Skin of body (tissue), 2 donors: ENCODE measurements around the gene METTL13. TPM values are rescaled to one million over a fixed set of nuclear protein-coding genes. Genes with fewer than 3 reads are reported as not detected.
A peak's percentile ranks its signal among the peaks of the same experiment; 100 is the strongest.
"Not testable (repeated sequence)": the region's sequence is repeated elsewhere in the genome, so short reads cannot be mapped to it uniquely, and the experiment has no call there.

Source experiments
- DNase-seq: peaks from one replicate; lab custom pipeline; 2025; lab: John Stamatoyannopoulos, UW
- total RNA-seq: library from RNA; depleted of rRNA; stranded (reverse); fragments of >200 nt; gene quantifications from one replicate; pipeline ENCODE4 v1.2.3, GENCODE V29; 2014

Gene METTL13
- total RNA-seq, 1 donor from 2014 or later = 14.9 TPM

DNA sequence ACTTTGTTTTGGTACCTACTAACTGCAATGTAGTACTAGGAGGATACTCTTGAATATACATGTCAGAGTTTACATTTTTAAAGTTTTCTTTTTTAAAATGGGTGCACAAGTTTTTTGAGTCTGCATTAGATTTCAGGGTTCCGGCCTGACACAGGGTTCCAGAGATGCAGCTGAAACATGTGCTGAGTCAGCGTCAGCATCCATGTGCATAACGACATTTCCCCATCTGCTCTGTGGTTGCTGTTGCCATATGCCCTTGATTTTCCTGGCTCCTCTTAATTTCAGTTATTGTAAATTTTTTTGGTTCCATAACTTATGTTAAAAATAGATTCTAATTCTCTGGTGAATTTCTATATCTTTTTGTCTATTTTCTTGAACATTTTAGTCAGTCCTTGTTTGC, 12.3 kb upstream of the METTL13 start:
- DNase-seq = peak; percentile 74

DNA sequence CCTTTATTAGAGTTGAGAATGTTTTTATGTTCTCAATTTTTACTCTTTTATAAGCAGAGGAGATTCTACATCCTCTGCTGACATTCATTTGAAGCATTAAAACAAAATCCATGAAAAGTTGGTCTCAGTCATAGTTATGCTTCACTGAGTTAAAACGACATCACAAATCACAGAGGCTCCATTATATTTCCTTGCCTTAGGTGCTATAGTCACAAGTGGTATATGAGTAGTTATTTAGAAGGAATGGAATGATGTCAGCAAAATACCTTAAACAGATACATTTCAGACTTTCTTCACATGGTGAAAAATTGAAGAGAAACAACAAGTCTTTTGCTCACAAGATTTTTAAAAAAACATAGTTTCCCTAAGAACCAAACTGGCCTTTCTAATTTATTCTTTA, 11.7 kb upstream of the METTL13 start:
- DNase-seq = no peak

DNA sequence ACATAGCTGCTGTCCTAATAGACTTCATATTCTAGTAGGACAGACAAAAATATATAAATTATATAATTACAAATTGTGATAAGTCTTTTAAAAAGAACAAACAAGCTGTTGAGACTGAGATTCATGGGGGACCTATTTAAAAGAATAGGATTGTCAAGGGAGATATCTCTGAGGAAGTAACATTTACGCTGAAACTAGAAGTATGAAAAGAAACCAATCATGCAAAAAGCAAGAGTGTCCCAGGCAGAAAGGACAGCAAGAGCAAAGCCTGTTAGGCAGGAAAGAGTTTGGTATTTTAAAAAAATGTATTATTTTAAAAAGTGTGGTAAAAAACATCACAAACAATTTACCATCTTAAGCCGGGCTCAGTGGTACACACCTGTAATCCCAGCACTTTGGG, 9.1 kb upstream of the METTL13 start:
- no peak for DNase-seq

DNA sequence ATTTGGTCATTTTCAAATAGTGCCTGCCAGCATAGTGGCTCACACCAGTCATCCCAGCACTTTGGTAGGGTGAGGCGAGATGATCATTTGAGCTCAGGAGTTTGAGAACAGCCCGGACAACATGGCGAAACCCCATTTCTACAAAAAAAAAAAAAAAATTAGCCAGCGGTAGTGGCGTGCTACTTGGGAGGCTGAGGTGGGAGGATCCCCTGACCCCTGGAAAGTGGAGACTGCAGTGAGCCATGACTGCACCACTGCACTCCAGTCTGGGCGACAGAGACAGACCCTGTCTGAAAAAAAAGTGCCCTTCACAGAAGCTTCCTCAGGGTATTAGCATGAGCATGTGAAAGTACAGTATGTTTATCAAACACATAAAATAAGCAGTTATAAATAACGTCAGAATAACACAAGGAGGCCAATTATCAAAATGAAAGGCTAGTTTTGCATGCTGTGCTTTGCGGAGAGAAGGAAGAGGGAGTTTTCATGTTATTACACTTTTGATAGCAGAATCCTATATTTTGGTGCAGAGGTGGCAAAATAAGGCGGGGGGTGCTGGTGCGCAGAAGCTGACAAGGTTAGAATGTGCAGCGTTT, 781 bp upstream of the METTL13 start:
- DNase-seq = no peak

DNA sequence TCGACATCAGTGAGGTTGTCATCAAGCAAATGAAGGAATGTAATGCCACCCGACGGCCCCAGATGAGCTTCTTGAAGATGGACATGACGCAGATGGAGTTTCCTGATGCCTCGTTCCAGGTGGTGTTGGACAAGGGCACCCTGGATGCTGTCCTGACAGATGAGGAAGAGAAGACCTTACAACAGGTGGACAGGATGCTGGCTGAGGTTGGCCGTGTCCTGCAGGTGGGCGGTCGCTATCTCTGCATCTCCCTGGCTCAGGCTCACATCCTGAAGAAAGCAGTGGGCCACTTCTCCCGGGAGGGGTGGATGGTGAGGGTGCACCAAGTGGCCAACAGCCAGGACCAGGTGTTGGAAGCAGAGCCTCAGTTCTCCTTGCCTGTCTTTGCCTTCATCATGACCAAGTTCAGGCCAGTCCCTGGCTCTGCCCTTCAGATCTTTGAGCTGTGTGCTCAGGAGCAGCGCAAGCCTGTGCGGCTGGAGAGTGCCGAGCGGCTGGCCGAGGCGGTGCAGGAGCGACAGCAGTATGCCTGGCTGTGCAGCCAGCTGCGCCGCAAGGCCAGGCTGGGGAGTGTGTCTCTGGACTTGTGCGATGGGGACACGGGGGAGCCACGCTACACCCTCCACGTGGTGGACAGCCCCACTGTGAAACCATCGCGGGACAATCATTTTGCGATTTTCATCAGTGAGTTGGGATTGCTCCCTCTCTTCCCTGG, 2.5 kb downstream of the METTL13 start:
- no peak for DNase-seq

DNA sequence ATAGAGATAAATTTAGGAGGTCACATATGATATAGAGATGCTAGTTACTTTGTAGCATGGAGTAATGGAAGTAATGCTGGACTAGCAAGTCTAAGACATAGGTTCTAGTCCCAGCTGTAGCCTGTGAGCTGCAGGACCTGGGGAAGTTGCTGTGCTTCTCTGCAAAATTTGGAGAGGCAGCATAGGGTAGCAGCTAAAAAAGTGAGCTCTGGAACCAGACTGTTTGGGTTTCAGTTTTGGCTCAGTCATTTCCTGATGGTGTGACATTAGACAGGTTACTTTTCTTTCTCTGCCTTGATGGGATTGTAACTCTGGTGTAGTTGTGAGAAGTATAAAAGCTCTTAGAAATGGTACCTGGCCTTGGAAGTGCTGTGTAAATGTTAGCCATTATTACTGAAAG, 3.3 kb downstream of the METTL13 start:
- no peak for DNase-seq

DNA sequence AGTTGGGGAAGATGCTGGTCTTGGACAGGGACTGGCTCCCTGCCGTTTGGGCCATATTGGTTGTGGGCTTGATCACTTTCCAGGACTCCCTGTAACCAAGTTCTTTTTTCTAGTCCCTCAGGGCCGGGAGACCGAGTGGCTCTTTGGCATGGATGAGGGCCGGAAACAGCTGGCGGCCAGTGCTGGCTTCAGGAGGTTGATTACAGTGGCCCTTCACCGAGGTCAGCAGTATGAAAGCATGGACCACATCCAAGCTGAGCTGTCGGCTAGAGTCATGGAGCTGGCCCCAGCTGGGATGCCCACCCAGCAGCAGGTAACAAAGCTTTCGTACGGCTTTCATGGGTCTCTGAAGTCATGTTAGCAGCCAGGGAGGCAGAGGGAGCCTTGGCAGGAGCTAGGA, 4.3 kb downstream of the METTL13 start:
- no peak for DNase-seq

DNA sequence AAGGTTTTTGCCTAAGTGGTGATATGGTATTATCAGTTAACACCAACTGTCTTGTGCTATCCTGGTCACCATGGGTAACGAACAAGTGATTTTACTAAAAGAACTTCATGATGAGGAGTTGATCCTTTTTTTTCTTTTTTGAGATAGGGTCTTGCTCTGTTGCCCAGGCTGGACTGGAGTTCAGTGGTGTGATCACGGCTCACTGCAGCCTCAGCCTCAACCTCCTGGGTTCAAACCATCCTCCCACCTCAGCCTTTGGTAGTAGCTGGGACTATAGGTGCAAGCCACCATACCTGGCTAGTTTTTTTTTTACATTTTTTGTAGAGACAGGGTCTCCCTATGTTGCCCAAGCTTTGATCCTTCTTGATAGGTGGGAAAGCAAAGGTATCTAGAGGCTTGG, 5.1 kb downstream of the METTL13 start:
- DNase-seq = no peak

DNA sequence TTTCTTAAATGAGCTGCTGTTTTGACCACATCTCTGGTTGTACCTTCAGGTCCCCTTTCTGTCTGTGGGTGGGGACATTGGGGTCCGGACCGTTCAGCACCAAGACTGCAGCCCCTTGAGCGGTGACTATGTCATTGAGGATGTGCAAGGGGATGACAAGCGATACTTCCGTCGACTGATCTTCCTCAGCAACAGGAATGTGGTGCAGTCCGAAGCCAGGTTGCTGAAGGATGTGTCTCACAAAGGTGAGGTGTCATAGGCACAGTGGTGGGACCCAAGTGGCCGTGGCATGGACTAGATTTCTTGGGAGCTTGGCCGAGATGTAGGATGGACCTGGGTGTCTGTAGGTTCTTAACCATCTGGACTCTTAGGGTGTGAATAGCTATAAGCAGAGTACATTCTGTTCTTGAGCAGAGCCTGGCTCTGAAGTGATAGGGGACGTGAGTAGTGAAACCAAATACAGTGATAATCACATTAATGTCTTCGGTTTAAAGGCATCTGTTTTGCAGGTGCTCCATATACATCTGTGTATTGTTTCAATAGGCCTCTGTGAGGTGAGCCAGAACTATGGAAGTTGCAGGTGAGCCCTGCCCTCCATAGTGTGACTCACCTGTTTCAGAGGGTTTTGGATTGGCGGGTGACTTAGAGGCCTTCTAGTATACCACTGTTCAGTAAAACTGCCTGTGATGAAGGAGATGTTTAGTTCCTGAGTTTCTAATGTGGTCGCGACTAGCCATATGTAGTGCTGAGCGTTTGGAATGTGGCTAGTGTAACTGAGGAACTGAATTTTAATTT, 6.4 kb downstream of the METTL13 start:
- DNase-seq = no peak

DNA sequence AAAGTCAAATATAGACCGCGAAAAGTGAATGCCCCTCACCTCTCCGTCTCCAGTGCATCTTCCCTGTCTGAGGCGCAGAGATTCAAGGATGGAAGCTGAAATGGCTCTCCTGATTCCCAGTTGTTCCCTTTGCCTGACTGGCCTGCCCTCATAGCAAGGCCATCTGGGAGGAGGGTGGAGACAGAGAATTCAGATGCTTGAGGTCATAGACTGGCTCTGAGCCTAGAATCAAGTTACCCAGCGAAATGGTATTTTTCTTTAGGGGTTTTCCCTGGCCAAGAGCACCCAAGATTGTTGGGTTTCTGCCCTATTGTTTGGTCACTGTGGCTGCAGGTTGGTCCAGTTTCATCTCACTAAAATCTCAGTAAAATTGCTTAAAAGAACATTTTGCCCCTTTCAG, 7.2 kb downstream of the METTL13 start:
- no peak for DNase-seq

DNA sequence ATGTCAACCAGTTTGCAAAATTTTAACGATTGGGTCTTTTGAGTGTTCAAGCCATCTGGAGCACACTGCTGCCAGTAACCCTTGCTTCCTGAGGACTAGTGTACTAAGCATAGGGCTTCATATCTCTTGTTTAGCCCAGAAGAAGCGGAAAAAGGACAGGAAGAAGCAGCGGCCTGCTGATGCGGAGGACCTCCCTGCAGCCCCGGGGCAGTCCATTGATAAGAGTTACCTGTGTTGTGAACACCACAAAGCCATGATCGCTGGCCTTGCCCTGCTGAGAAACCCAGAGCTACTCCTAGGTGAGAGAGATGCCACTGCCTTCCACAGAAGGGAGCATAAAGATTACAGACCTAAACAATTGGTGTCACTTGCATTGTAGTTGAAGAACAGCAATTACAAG, 8.9 kb downstream of the METTL13 start:
- DNase-seq = no peak

DNA sequence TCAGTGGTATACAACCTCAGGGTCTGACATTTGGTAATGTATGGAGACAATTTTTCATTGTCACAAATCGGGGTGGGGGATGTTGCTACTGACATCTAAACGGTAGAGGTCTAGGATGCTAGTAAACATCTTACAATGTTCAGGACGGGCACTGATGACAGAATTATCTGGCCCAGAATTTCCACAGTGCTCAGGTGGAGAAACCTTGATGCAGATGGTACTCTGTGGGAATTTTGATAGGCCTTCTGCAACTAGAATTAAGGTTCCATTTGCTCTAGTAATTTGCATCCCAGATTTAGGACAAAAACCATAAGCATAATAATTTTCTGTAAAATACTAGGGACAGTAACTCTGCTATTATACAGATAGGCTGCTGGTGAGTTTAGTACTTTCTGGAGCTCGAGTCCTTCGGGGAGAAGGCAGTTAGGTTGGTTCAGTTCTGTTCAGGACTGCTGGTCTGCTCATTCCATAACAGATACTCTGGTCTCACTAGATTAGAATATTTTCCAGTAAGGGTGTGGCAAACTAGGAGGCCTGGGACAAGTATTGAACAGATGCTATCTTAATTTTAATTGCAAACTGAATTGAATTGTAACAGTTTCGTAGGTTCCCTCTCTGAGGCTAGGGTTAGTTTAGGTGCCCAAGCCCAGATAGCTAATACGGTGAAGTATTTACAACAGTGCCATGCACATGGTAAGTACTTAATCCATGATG, 11.4 kb downstream of the METTL13 start:
- no peak for DNase-seq

DNA sequence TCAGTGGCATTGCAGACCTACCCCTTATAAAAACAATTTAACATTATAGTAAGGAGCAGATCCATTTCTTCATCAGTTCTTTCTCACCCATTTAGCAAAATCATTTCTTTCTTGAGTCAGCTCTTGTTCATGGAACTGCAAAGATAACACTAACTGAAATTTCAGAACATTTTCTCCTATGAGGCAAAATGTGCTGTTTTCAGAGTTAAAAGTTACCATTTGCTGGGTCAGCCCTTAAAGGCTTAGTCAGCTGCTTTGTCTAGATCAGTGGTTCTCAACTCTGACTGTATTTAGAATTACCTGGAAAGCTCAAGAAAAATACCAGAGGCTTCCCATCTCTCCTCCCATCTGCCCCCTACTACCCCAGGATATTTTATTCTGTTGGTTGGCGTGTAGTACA, 12.2 kb downstream of the METTL13 start:
- DNase-seq = no peak

DNA sequence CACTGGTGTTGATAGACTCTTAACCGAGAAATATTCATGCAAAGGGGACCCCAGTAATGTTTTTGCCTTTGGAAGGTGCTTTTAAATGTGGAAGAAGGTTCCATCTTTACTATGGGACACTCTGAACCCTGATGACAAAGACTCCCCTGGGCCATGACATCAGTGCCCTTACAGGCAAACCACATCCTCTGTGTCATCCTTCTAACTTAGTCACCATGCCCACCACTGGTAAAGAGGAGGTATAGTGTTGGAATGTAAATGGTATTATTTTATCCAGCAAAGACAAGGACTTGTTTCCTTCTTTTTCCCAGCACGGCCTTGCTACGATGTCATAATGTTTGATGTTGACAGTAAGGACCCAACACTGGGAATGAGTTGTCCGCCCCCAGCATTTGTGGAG, 12.6 kb downstream of the METTL13 start:
- no peak for DNase-seq

DNA sequence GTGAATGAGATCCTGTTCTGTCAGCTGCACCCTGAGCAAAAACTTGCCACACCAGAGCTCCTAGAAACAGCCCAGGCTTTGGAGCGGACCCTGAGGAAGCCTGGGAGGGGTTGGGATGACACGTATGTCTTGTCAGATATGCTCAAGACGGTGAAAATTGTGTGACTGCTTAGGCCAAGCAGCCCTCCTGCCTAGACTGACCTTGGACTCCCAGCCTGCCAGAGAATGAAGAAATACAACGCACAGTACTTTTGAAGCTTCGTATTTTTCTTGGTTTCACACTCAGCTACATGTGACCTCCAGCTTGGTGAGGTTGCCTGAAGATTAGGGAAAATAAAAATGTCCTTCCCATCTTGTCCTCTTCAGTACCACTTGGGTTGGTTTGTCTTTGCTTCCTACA, 15.1 kb downstream of the METTL13 start:
- no peak for DNase-seq

DNA sequence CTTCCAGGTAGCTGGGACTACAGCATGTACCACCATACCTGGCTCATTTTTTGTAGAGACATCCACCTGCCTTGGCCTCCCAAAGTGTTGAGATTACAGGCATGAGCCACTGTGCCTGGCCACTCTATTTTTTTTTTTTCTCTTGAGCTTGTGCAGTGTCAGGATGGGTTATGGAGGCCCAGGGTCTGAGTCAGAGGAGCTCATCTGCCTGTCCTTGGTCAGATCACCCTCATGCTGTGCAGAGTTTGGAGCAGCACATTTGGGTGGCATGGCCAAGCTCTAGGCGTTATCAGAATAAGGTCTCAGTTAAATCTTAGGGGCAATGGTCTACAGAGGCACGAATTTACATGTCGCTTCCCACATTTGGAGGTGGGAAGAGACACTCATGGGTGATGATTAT, 16.9 kb downstream of the METTL13 start:
- DNase-seq = no peak

DNA sequence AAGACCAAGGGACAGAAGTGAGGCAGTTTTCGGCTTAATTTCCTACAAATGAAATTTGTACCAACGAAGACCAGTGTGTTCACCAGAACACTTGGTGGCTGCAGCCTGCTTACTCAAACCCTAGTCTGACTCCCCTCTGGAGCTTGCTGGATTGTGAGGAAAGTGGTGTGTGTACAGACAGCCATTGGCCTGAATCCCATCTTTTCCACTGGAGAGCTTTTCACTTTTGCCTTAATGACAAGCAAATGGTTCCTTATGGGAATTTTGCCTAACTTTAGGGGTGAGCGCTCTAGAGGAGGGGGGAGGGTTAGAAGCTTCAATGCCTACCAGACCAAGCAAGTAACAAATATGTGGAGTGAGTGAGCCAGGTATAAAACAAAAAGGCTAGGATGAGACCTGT, 17.3 kb downstream of the METTL13 start:
- DNase-seq = peak; percentile 6

DNA sequence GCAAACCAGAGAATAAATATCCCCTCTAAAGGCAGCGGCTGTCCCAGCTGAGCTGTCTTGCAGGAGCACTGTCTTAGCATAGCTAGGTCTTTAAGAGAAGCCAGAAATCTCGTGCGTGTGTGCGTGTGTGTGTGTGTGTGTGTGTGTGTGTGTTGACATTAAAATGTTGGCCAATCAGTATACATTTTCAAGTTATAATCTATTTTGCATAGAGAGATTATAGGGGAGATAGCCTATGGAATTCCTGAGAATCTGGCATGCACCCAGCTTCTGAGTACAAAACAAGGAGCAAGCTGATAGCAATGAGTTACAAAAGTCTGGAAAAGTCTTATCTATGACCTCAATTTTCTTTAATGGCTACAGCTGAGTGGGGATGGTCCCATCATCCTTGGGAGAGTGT, 17.7 kb downstream of the METTL13 start:
- no peak for DNase-seq

DNA sequence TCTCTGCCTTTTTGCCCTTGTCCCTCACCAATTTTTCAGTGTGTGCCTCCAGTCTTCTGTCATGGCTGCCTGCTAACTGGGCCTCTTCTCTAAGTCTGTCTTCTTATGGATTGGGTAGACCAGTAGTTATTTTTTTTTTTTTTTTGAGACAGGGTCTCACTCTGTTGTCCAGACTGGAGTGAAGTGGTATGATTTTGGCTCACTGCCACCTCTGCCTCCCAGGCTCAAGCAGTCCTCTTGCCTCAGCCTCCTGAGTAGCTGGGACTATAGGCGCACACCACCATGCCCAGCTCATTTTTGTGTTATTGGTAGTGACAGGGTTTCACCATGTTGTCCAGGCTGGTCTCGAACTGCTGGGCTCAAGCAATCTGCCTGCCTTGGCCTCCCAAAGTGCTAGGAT, 18.2 kb downstream of the METTL13 start:
- not testable (repeated sequence) for DNase-seq

DNA sequence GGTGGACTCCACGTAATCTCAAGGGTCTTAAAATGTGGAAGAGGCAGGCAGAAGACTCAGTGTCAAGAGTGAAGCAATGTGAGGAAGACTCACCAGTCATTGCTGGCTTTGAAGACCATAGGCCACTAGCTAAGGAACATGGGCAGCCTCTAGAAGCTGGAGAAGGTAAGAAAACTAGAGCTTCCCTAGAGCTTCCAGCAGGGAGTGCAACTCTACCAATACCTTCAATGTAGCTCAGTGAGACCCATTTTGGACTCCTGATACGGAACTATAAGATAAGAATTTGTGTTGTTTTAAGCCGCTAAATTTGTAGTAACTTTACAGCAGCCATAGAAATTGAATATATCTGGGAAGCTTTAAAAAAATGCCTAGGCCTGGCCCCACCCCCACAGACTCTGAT, 18.9 kb downstream of the METTL13 start:
- DNase-seq = no peak

DNA sequence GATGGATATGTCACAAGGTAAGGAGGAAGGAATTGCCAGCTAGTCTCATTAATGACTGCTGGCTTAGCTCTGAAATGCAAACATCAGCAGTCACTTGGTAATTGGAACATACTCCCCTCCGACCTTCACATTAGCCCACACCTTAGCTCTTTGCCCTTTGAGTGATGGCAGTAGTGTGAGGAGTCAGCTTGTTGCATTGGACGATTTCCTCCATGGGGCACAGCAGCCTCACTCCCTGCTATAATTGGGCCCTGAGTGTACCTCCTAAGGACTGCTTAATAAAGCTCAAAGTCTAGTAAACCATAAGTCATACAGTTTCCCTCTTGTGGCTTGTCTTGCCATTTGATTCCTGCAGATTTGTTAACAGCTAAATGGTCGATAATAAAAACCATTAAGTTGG, 19.4 kb downstream of the METTL13 start:
- DNase-seq = no peak

DNA sequence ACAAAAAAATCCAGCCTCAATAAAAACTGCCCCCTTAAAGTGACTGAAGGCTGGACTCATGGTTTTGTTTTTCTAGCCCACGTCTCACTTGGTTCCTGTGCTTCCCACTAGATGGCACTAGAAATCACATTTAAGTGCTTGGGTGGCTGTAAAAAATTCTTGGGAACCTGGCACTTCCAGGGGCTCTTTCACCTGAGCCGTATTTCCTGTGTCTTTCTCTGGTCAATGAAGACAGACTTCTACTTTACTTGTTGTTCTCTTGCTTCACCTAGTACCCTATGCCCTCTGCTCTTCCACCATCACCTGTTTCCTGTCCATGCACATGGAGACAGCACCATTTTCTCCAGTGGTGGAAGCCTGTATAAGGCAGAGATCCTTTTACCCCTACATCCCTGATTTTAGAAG, 20.0 kb downstream of the METTL13 start:
- DNase-seq = no peak
